HFF-Myc (cell line): ENCODE data around the gene PABPN1L.

Experiments
- DNase-seq: peaks from one replicate; pipeline ENCODE4 v3.0.0-alpha.2; 2011; ENCODE audit warnings: low read depth; ENCODE audit errors: extremely low read depth
- H3K4me3 ChIP-seq: replicated peaks from 2 replicates; pipeline ENCODE4 v1.5.1; 2011; ENCODE audit warnings: low read depth, mild to moderate bottlenecking, control low read depth, low read length
- CTCF ChIP-seq: IDR thresholded peaks from 2 replicates; pipeline ENCODE4 v1.5.1; 2012; ENCODE audit warnings: mild to moderate bottlenecking, low read depth, low read length, control low read depth; ENCODE audit errors: missing control alignments

The PABPN1L gene

DNA sequence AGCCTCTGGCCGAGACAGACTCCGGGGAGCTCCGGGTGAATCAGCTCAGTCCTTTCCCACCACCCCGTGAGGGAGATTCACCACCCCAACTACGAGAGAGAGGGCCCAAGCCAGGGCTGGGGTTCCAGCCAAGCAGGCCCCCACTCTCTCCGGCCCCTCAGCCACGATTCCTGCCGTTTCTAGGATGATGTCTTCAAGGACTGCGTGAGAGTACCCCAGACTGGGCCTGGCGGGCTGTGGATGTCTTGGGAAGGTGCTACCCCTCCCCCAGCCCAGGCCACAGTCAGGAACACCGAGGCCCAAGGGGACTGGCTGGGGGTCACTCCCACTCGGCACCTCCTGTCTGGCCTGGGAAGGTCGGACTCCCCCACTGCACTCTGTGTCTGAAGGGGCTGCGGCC, 21.6 kb upstream of the PABPN1L start:
- no peak for DNase-seq
- no peak overlapping the region for H3K4me3 ChIP-seq
- TF ChIP-seq CTCF: no peak

DNA sequence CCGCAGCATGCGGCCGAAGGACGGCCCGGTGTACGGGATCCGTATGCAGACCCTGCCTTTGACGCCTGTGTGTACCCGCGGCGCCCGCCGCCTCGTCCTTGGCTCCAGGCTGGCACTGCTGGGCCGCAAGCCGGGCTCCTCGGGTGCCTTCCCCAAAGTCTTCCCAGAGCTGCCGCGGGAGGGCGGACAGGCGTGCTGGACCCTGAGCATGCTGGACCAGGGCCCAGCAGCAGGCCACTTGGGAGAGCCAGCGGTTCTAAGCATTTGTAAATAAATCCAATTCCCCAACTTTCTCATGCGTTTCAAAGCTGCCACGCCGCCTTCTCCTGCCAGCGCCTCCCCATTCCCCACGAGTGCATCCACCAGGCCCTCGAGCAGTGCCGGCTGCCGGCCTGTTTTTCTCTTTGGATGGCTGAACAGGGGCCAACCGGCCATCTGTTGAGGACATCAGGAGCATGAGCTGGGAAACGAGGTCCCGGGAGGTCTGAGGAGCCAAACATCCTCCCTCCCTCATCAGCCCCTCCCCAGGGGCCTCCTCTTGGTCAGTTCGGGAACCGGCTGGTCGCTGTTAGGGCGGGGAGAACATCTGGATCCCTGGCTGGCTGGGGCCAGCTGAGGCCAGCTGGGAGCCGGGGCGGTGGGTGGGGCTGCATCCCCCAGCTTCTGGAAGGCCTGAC, 20.5 kb upstream of the PABPN1L start:
- no peak overlapping the region for H3K4me3 ChIP-seq
- TF ChIP-seq CTCF: no peak
- DNase-seq: no peak

- TF ChIP-seq CTCF: no peak
- DNase-seq: no peak
- H3K4me3 ChIP-seq: no peak overlapping the region
Observed at GRCh38 chr16:88886420-88886844, 20.0 kb upstream of the PABPN1L start.

DNA sequence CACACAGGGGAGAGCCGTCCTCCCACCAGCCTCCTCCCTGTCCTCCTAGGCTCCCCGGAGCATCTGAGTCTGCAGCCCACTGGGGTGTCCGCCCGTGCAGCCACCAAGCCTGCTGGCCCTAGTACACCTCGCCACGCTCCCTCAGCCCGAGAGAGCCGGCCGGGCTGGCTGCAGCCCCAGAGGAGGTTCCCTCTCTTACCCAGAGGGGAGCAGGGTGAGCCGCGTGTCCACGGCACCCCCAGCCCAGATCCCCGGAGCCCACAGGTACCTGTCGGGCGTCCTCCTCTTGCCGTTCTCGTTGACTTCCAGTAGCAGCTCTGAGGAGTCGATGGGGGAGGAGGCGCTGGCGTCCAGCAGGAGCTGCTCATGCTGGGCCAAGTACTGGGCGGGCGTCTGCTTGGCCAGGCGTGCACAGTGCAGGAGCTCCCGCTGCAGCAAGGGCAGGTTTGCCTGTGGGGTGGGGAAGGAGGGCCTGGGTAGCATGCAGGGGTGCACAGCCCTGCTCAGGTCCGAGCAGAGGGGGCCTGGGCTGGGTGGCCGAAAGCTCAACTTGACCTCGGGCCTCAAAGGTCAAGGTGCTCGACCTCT, 19.3 kb upstream of the PABPN1L start:
- H3K4me3 ChIP-seq: no peak overlapping the region
- no peak for TF ChIP-seq CTCF
- no peak for DNase-seq

DNA sequence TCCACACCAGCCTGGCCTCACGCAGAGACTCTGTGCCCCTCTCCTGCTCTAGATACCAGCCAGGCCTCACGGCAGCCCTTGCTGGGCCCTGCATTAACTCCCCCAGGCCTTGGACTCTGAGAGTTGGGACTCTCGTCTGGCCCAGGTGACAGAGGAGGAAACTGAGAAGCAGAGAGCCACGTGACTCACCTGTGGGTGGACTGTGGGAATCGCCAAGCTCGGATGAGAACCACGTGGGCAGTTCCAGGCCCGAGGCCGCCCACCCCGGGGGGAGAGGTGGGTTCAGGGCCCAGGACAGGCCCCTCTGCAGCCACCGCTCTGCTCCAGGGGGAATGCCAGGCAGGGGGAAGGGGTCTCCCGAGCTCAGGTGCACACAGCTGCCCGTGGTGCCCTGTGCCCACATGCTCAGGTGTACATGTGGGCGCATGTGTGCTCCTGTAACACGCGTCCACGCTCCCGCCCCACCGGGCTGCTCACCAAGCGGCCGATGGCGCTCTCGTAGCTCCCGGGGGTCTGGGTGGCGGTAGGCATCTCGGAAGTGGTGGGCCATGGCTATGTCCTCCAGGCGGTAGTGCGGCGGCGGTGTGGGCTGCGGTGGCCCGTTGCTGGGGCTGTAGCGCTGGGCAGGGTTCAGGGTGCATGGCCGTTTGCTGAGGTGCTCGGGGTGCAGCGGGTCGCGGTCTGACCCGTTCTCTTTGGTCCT, 18.3 kb upstream of the PABPN1L start:
- no peak overlapping the region for H3K4me3 ChIP-seq
- TF ChIP-seq CTCF: no peak
- DNase-seq: no peak

DNA sequence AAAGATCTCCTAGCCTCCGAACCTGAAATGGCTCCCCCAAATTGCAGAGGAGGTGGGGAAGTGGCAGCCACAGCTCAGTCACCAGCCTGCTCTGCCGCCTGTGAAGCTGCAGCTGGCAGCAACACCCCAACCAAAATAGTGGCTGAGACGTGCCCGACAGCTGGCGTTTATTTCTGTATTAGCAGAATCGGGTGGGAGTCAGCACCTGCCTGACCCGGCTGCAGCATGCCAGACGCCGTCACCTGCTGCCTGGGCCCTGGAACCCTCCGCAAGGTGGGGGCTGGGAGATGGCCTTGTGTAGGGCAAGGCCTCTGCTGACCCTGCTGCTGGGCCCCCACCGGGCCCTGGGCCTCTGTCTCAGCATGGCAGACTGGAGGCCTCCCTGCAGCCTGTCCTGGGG, 17.5 kb upstream of the PABPN1L start:
- no peak for TF ChIP-seq CTCF
- no peak for DNase-seq

More for the DNA sequence above, 17.5 kb upstream of the PABPN1L start:
- H3K4me3 ChIP-seq: no peak overlapping the region
